Stimulated activated CD4-positive, alpha-beta T cell treated with anti-CD3 and anti-CD28 coated beads, TNF-alpha, amount 100 ng/mL, for 1 hour (primary cell): ENCODE results near the gene KCTD1.

Experiments used
- DNase-seq, 3 donors: peaks; one replicate each; pipeline ENCODE4 v3.0.0-alpha.2; 2020; ENCODE audit warnings: low read depth in 3 of 3, low spot score in 1 of 3

Gene KCTD1

GRCh38 chr18:26524002-26524401 is 24.4 kb downstream of the KCTD1 start:
- no peak for DNase-seq

- DNase-seq = no peak
Observed at GRCh38 chr18:26521617-26522016, 26.7 kb downstream of the KCTD1 start.

DNA sequence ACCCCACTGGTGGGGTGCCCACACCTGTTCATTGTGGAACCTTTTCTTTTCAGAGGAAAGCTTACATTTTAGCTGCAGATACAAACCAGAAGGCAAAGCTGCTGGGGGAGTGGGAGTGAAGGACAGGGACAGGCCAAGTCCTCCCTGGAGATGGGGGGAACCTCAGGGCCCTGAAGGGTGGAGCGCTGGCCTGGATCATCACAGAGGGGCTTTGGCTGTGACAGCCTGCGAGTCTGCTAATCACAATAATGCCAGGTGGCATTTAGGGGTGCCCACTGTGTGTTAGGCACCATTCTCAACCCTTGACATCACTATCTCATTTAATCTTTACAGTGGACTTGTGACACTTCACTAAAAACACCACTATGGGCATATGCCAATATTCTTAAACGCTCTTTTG is 27.4 kb downstream of the KCTD1 start:
- no peak for DNase-seq

DNA sequence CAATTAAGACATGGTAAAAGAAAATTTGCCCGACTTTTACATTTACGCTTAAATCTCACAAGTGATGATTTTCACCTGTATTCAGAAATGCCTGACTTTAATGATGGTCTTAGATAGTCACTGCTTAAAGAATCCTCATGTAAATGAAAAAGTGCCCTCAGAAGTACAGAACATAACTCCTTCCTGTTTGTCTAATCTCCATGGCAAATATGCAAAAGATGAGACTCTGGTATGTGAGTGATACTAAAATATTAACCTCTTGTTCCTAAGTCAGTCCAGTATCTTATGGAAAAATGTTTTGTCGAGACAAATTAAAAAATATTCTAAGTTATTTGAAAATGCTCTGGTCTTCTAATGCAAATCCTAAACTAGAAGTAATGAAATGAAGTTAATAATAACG is 29.2 kb downstream of the KCTD1 start:
- no peak for DNase-seq

DNA sequence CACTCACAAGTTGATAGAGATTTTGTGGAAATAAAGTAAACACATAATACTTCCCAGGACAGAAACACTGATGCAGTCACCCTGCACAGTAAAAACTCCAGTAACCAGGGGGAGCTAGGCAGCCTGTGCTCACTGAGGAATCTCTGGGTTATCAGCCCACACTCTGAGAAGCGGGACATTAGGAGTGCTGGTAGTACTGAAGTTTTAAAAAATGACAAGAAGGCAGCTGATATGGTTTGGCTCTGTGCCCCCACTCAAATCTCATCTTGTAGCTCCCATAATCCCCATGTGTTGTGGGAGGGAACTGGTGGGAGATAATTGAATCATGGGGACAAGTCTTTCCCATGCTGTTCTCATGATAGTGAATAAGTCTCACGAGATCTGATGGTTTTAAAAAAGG is 31.4 kb downstream of the KCTD1 start:
- no peak for DNase-seq

DNA sequence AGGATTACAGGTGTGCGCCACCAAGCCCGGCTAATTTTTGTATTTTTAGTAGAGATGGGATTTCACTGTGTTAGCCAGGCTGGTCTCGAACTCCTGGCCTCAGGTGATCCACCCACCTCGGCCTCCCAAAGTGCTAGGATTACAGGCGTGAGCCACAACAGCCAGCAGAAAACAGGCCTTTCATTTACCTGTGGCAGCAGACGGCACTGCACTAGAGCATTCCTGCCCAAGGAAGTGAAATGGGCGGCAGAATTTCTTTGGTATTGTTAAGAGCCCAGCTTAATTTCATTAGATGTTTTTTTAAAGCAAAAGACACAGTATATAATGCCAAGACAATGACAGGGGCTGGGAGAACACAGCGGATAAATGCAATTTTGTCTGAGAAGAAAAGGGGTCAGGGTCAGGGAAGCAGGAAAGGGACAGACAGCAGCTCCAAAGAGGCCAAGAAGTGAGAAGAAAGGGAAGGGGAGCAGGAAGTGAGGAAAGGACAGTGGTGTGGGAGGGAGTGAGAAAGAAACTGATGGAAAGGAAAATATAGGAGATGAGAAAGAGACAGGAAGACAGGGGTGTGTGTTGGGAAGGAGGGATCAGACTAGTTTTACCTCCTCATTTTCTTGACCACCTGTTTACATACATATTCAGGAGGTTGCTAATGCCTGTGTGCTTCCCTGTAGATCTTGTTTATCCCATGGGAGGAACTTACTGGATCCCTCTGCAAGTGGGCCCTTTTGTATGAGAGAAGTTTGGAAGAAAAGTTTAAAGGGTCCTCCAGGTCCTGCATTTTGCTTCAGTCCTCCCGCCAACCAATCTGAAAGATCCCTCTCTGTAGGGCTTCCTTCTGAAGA is 32.5 kb downstream of the KCTD1 start:
- DNase-seq = no peak

GRCh38 chr18:26511339-26512071 is 36.8 kb downstream of the KCTD1 start:
- no peak for DNase-seq

DNA sequence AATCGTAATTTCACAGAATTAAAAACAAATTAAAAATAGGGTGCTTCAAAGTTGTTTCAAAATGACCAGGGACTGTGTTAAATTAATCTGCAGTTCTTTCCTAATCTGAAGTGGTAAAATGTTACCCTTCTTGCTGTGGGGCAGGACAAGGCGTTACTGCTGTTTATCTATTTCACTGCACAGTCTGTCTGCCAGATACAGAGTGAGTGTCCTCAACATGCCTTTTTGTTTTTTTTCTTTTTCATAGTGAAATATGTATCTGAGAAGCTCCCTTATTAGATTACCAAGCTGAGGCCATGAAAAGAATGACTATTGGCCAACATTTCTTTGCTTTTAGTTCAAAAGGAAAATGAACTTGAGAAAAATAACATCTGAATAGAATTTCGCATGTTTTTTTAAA is 38.0 kb downstream of the KCTD1 start:
- DNase-seq = no peak

- DNase-seq = no peak
Observed at GRCh38 chr18:26506012-26506411, 42.3 kb downstream of the KCTD1 start.

- DNase-seq = no peak
Observed at GRCh38 chr18:26504831-26505230, 43.5 kb downstream of the KCTD1 start.

- no peak for DNase-seq
Observed at GRCh38 chr18:26503382-26503781, 45.0 kb downstream of the KCTD1 start.

GRCh38 chr18:26502823-26503222 is 45.5 kb downstream of the KCTD1 start:
- DNase-seq = no peak

GRCh38 chr18:26497866-26498265 is 50.5 kb downstream of the KCTD1 start:
- no peak for DNase-seq

- no peak for DNase-seq
Observed at GRCh38 chr18:26496528-26496927, 51.8 kb downstream of the KCTD1 start.

GRCh38 chr18:26495287-26495686 is 53.1 kb downstream of the KCTD1 start:
- no peak for DNase-seq

- DNase-seq = no peak
Observed at GRCh38 chr18:26493021-26493420, 55.3 kb downstream of the KCTD1 start.

DNA sequence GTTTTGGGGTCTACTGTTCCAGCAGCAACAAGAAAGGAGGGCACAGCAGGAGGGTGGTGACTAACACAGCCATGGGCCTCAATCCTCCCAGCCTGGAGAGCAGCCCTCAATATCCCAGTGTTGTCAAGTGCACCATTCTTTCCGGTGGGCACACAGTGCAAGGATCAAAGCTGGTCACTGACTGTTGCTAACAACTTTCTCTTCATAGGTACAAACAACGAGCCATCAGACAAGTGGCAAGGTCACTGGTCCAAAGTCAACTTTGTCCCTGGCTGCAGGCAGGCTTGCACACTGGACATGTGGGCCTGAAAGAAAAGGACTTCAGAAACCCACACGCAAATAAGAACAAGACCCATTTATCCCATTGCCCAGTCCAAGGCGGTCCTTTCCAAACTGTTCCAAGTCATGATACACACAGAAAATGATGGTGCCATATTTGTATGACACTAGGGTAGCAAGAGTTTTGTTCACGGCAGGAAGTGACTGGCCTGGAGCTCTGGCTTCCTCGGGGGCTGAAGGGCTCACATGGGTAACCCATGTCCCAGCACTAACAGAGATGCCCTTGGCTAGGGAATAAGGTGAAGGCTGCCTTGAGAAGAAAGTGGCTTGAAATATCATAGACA is 57.0 kb downstream of the KCTD1 start:
- DNase-seq = no peak

DNA sequence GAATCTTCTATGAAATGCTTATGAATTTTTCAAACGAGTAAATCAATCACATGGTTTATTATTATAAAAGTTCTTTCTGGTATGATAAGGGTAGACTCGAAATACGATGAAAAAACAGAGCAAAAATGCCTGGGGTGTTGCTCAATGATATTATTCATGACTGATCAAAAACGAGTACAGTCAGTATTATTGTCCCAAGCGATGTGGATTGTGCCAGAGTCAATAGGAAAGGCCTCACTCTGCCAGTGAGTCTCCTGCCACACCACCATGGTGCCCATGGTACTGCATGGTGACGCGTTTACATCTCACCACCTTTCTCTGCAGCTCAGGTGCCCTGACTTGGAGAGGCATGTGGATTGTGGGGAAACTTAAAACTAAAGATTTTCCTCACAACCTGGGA is 58.5 kb downstream of the KCTD1 start:
- no peak for DNase-seq

GRCh38 chr18:26489191-26489590 is 59.2 kb downstream of the KCTD1 start:
- DNase-seq = no peak

DNA sequence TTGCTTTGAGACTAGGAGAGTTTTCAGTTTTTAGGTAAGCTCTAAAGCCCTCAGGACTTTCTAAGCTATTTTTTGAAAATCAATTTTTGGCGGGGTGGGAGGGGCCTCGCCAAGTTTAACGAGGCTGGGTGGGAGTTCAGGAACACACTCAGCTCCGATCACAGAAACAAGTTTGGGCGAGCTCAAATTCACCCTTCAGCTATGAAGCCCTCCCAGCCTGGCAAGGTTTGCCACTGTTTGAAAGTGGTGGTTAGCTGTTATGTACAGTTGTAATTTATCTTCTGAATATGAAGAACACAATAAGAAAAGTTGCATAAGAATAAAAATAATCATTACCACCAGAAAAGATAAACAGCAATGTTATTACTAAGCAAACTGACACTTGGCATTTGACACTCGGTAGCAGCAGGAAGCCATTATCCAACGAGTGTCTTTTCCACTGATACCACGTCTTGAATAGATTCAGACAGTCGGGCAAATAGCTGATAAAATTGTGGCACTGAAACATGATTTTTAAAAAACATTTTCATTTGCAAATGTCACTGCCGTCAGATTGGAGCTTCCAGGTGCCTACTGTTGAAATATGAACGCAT is 59.8 kb downstream of the KCTD1 start:
- no peak for DNase-seq

- DNase-seq = no peak
Observed at GRCh38 chr18:26487437-26487836, 60.9 kb downstream of the KCTD1 start.

GRCh38 chr18:26483633-26484032 is 64.7 kb downstream of the KCTD1 start:
- DNase-seq = no peak
